Activated CD4-positive, alpha-beta T cell treated with anti-CD3 and anti-CD28 coated beads, Interleukin-2, amount 10 ng/mL, durations not matched to agents 24 days and 14 days (primary cell): ENCODE results near the gene RILP. TPM values are rescaled to one million over a fixed set of nuclear protein-coding genes. Genes with fewer than 3 reads are reported as not detected.
A peak's percentile ranks its signal among the peaks of the same experiment; 100 is the strongest.

Experiments used
- DNase-seq: peaks from one replicate; pipeline ENCODE4 v3.0.0; 2022
- H3K27ac Mint-ChIP-seq: one replicate; pipeline ENCODE4 v1.8.0; 2022; ENCODE audit warnings: mild to moderate bottlenecking, mixed read lengths
- H3K27me3 Mint-ChIP-seq: one replicate; pipeline ENCODE4 v1.8.0; 2022; ENCODE audit warnings: mixed read lengths
- H3K36me3 Mint-ChIP-seq: one replicate; pipeline ENCODE4 v1.8.0; 2022; ENCODE audit warnings: low read depth, mild to moderate bottlenecking, mixed read lengths
- H3K4me1 Mint-ChIP-seq: one replicate; pipeline ENCODE4 v1.8.0; 2021; ENCODE audit warnings: mixed read lengths
- H3K4me3 Mint-ChIP-seq: one replicate; pipeline ENCODE4 v1.8.0; 2022; ENCODE audit warnings: mild to moderate bottlenecking, moderate library complexity, mixed read lengths
- H3K9me3 Mint-ChIP-seq: one replicate; pipeline ENCODE4 v1.8.0; 2021; ENCODE audit warnings: mixed read lengths
- intact Hi-C: fragments of 100-400 bp; cut with micrococcal nuclease; formaldehyde crosslinking; loops from one replicate; pipeline ENCODE4 v1.15.1; 2023
- total RNA-seq: library from RNA; stranded (reverse); gene quantifications from 2 replicates; pipeline ENCODE4 v1.2.3, GENCODE V29; 2022

RILP gene
- total RNA-seq, 1 donor from 2014 or later = 7.3 TPM

- Mint-ChIP-seq H3K4me3 (no peak overlapping the region), H3K36me3 (no peaks in the 10 kb centered on the region), H3K27me3 (no peaks in the 10 kb centered on the region), H3K27ac (no peak overlapping the region), H3K9me3 (no peaks in the 10 kb centered on the region), H3K4me1 (peaks cover 7% of the 10 kb centered on the region)
- intact Hi-C loops = no loop called here
- DNase-seq = no peak
Measured at GRCh38 chr17:1612400-1612799, 37.3 kb downstream of the RILP start.

- Mint-ChIP-seq H3K4me3 (no peak overlapping the region), H3K4me1 (peaks cover 14% of the 10 kb centered on the region), H3K27me3 (no peaks in the 10 kb centered on the region), H3K9me3 (no peaks in the 10 kb centered on the region), H3K27ac (no peak overlapping the region), H3K36me3 (no peaks in the 10 kb centered on the region)
- no peak for DNase-seq
- intact Hi-C loops = no loop called here
Measured at GRCh38 chr17:1611715-1612114, 38.0 kb downstream of the RILP start.

DNA sequence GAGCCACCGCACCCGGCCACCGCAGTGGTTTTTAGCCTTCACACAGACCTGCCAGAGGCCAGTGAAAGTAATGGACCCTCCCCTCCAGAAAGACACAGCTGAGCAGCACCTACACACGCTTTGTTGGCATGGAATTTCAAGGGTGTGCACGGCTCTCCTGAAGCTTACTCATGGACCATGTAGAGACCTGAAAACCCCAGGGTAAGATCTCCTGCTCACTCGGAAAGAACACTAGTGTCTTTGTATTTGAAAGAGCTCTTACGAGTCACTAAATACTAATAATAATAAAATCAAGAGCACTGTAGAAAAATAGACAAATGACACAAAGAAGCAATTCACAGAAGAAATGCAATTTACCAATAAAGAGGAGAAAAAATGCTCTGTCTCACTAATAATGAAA, 41.0 kb downstream of the RILP start:
- DNase-seq = no peak
- intact Hi-C loops = loop anchor here (5.0 kb wide), 1 partner anchor 36 kb away; no protein-coding TSS in a partner anchor
- H3K4me3 Mint-ChIP-seq = no peak overlapping the region
- H3K4me1 Mint-ChIP-seq = peaks cover 21% of the 10 kb centered on the region
- H3K27me3 Mint-ChIP-seq = no peaks in the 10 kb centered on the region
- no peaks in the 10 kb centered on the region for H3K36me3 Mint-ChIP-seq
- H3K9me3 Mint-ChIP-seq = no peaks in the 10 kb centered on the region
- peak overlapping the region; percentile 92 for H3K27ac Mint-ChIP-seq

GRCh38 chr17:1607971-1608320, 41.7 kb downstream of the RILP start:
- Mint-ChIP-seq H3K27ac (peak overlapping the region; percentile 92), H3K27me3 (no peaks in the 10 kb centered on the region), H3K36me3 (no peaks in the 10 kb centered on the region), H3K4me3 (peak overlapping the region; percentile 39), H3K9me3 (no peaks in the 10 kb centered on the region), H3K4me1 (peaks cover 21% of the 10 kb centered on the region)
- intact Hi-C loops = loop anchor here (1.0 to 5.0 kb wide), 2 partner anchors 20 to 36 kb away; partner anchors contain the start of gene SLC43A2
- no peak for DNase-seq

GRCh38 chr17:1606352-1606985, 43.2 kb downstream of the RILP start:
- H3K36me3 Mint-ChIP-seq = no peaks in the 10 kb centered on the region
- peaks cover 21% of the 10 kb centered on the region for H3K4me1 Mint-ChIP-seq
- no peaks in the 10 kb centered on the region for H3K27me3 Mint-ChIP-seq
- intact Hi-C loops = loop anchor here (5.0 kb wide), 1 partner anchor 34 kb away; no protein-coding TSS in a partner anchor
- peak overlapping the region; percentile 92 for H3K27ac Mint-ChIP-seq
- peak overlapping the region; percentile 26 for H3K4me3 Mint-ChIP-seq
- no peak for DNase-seq
- H3K9me3 Mint-ChIP-seq = peaks cover 4% of the 10 kb centered on the region

- Mint-ChIP-seq H3K27me3 (no peaks in the 10 kb centered on the region), H3K9me3 (peaks cover 5% of the 10 kb centered on the region), H3K27ac (peak overlapping the region; percentile 63), H3K36me3 (no peaks in the 10 kb centered on the region), H3K4me1 (peaks cover 21% of the 10 kb centered on the region), H3K4me3 (peak overlapping the region; percentile 26)
- intact Hi-C loops = loop anchor here (5.0 kb wide), 1 partner anchor 34 kb away; no protein-coding TSS in a partner anchor
- no peak for DNase-seq
Measured at GRCh38 chr17:1605681-1606351, 43.9 kb downstream of the RILP start.

GRCh38 chr17:1604831-1605528, 44.7 kb downstream of the RILP start:
- H3K36me3 Mint-ChIP-seq = no peaks in the 10 kb centered on the region

DNA sequence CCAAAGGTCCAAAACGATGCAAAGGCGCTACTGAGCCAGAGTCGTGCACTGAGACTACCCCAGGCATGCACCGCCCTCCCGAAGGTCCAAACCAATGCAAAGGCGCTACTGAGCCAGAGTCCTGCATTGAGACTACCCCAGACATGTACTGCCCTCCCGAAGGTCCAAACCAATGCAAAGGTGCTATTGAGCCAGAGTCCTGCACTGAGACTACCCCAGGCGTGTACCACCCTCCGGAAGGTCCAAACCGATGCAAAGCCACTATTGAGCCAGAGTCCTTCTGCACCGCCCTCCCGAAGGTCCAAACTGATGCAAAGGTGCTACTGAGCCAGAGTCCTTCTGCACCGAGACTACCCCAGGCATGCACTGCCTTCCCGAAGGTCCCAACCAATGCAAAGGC, 48.1 kb downstream of the RILP start:
- Mint-ChIP-seq H3K9me3 (peaks cover 5% of the 10 kb centered on the region), H3K4me1 (peaks cover 6% of the 10 kb centered on the region)
- DNase-seq = no peak

More at GRCh38 chr17:1604831-1605528, 44.7 kb downstream of the RILP start:
- no peak overlapping the region for H3K4me3 Mint-ChIP-seq
- DNase-seq = no peak
- no peak overlapping the region for H3K27ac Mint-ChIP-seq
- peaks cover 5% of the 10 kb centered on the region for H3K9me3 Mint-ChIP-seq
- intact Hi-C loops = loop anchor here (5.0 kb wide), 1 partner anchor 33 kb away; no protein-coding TSS in a partner anchor
- no peaks in the 10 kb centered on the region for H3K27me3 Mint-ChIP-seq
- H3K4me1 Mint-ChIP-seq = peaks cover 21% of the 10 kb centered on the region

DNA sequence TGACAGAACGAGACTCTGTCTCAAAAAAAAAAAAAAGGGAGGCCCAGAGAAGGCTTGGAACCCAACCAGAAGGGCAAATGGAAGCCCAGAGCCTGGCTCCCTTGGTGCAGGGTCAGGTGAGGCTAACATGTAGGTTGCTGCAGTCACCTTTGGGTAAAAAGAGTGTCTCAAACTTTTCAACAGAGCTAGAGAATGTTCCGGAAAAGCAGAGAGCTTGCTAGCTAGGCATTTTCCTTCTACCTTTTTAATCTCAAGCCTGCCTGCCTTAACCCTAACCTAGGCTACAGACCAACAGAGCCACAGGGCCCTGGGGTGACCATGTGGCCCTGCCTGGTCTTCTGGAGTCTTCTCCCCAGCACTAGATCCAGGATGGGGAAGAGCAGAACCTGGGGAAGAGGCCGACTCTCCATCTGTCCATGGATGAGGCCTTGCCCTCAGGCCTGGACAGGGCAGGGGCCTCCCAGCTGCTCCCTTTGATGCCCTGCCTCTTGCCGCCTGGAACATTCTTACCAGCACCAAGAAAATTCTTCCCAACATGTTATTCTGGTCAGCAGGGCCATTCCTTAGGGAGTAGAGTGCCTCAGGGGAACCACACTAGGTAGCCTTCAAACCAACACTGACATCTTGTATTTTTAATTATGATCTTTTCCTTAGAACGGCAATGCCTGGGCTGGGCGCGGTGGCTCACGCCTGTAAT, 51.1 kb downstream of the RILP start:
- H3K27ac Mint-ChIP-seq = no peak overlapping the region
- no peaks in the 10 kb centered on the region for H3K36me3 Mint-ChIP-seq
- no peaks in the 10 kb centered on the region for H3K27me3 Mint-ChIP-seq
- no peak overlapping the region for H3K4me3 Mint-ChIP-seq
- no peak for DNase-seq
- intact Hi-C loops = no loop called here
- H3K9me3 Mint-ChIP-seq = peaks cover 5% of the 10 kb centered on the region
- no peaks in the 10 kb centered on the region for H3K4me1 Mint-ChIP-seq

More for the DNA sequence above, 48.1 kb downstream of the RILP start:
- no peak overlapping the region for H3K4me3 Mint-ChIP-seq
- no peaks in the 10 kb centered on the region for H3K36me3 Mint-ChIP-seq
- H3K27ac Mint-ChIP-seq = no peak overlapping the region
- H3K27me3 Mint-ChIP-seq = no peaks in the 10 kb centered on the region
- intact Hi-C loops = no loop called here

DNA sequence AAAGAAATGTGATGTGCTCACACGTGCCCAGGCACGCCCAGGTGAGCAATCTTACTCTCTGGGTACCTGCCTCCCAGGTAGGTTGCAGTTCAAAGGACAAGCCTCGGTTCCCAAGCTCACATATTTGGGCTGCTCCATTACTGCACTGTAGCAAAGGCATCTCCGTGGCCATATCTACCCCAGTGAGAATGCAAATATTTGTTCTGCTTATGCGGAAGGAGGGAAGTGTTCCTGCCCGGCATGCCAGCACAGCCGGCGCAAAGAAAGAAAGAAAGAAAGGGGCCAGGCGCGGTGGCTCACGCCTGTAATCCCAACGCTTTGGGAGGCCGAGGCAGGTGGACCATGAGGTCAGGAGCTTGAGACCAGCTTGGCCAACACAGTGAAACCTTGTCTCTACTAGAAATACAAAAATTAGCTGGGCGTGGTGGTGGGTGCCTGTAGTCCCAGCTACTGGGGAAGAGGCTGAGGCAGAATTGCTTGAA, 51.8 kb downstream of the RILP start:
- intact Hi-C loops = no loop called here
- H3K27ac Mint-ChIP-seq = no peak overlapping the region
- no peaks in the 10 kb centered on the region for H3K27me3 Mint-ChIP-seq
- H3K36me3 Mint-ChIP-seq = no peaks in the 10 kb centered on the region
- no peak overlapping the region for H3K4me3 Mint-ChIP-seq
- no peaks in the 10 kb centered on the region for H3K4me1 Mint-ChIP-seq
- H3K9me3 Mint-ChIP-seq = peaks cover 5% of the 10 kb centered on the region
- DNase-seq = no peak

Other genes with a start within 250 kb of the RILP start
- gene YWHAE, start 249.6 kb downstream of the RILP start, total RNA-seq = 493 and 504 TPM in 2 replicates
- gene CRK, start 193.6 kb downstream of the RILP start, total RNA-seq = 22.5 and 24.3 TPM in 2 replicates
- 37.4 and 43.4 TPM in 2 replicates for gene MYO1C, start 157.2 kb downstream of the RILP start, total RNA-seq
- gene INPP5K, start 133.3 kb downstream of the RILP start, total RNA-seq = 19.1 and 21.0 TPM in 2 replicates
- 74.3 and 76.1 TPM in 2 replicates for gene PITPNA, start 87.1 kb downstream of the RILP start, total RNA-seq
- gene SLC43A2, start 21.0 kb downstream of the RILP start, total RNA-seq = 2.8 and 3.4 TPM in 2 replicates
- gene SCARF1, start 4.1 kb downstream of the RILP start, total RNA-seq = 8.4 and 9.5 TPM in 2 replicates
- gene PRPF8, start 35.0 kb upstream of the RILP start, total RNA-seq = 432 and 442 TPM in 2 replicates
- 0.07 and 0.14 TPM in 2 replicates for gene TLCD2, start 60.5 kb upstream of the RILP start, total RNA-seq
- 17.6 and 18.3 TPM in 2 replicates for gene WDR81, start 74.8 kb upstream of the RILP start, total RNA-seq
- gene SERPINF2, start 93.0 kb upstream of the RILP start, total RNA-seq = 0.12 and 0.16 TPM in 2 replicates
- gene SERPINF1, start 112.2 kb upstream of the RILP start, total RNA-seq = not detected in 2 replicates
- 27.1 and 30.7 TPM in 2 replicates for gene SMYD4, start 180.0 kb upstream of the RILP start, total RNA-seq
- 234 and 238 TPM in 2 replicates for gene RPA1, start 180.1 kb upstream of the RILP start, total RNA-seq